Transverse colon (tissue), 4 donors: ENCODE measurements around the gene IQCK. TPM values are rescaled to one million over a fixed set of nuclear protein-coding genes. Genes with fewer than 3 reads are reported as not detected.

Source experiments
- DNase-seq: peaks from one replicate; pipeline ENCODE4 v3.0.0-alpha.2; 2019
- H3K27ac ChIP-seq, 4 donors: fragments of 200-600 bp; sonication (generic); 2 replicates each; pipeline ENCODE4 v1.5.1; 2016 to 2018; ENCODE audit warnings: inconsistent platforms in 4 of 4
- H3K27me3 ChIP-seq: fragments of 200-600 bp; sonication (generic); 2 replicates; pipeline ENCODE4 v1.5.1; 2017; ENCODE audit warnings: inconsistent platforms
- H3K36me3 ChIP-seq, 4 donors: fragments of 200-600 bp; sonication (generic); 2 replicates each; pipeline ENCODE4 v1.5.1; 2017 to 2019; ENCODE audit warnings: inconsistent platforms in 4 of 4
- H3K4me1 ChIP-seq, 4 donors: fragments of 200-600 bp; sonication (generic); 2 replicates each; pipeline ENCODE4 v1.5.1; 2017 to 2020; ENCODE audit warnings: inconsistent platforms in 4 of 4
- H3K4me3 ChIP-seq, 4 donors: fragments of 200-600 bp; sonication (generic); 1 replicate in 1 of 4; 2 replicates in 3 of 4; pipeline versions ENCODE4 v1.5.1 to v1.6.1; 2017 to 2019; ENCODE audit warnings: inconsistent platforms in 4 of 4
- H3K9me3 ChIP-seq, 2 donors: fragments of 200-600 bp; sonication (generic); 2 replicates each; pipeline ENCODE4 v1.5.1; 2017 to 2019; ENCODE audit warnings: inconsistent platforms in 2 of 2
- CTCF ChIP-seq, 5 experiments: fragments of 200-600 bp in 3 of 5; fragments of 450-650 bp in 2 of 5; sonication (generic) in 3 of 5; IDR thresholded peaks; 1 replicate in 2 of 5; 2 replicates in 3 of 5; pipeline ENCODE4 v1.5.1; 2016 to 2017; ENCODE audit warnings: antibody characterized with exemption in 5 of 5, inconsistent platforms in 3 of 5, mild to moderate bottlenecking in 2 of 5, moderate library complexity in 1 of 5
- EP300 ChIP-seq: sonication (generic); formaldehyde crosslinking; IDR thresholded peaks from one replicate; pipeline ENCODE4 v1.6.1; 2017; ENCODE audit warnings: antibody characterized with exemption, low read depth
- POLR2A ChIP-seq: fragments of 450-650 bp; IDR thresholded peaks from one replicate; pipeline ENCODE4 v1.6.1; 2016; ENCODE audit warnings: antibody characterized with exemption, mild to moderate bottlenecking, moderate library complexity
- POLR2AphosphoS5 ChIP-seq, 3 donors: sonication (generic); formaldehyde crosslinking; IDR thresholded peaks; one replicate each; pipeline ENCODE4 v1.6.1; 2016; ENCODE audit warnings: antibody characterized with exemption in 3 of 3
- WGBS, 2 donors: methylation state at CpG; one replicate each; pipeline ENCODE4 v1.1.5; 2018; ENCODE audit warnings: low coverage in 1 of 2; 5-methylcytosine and 5-hydroxymethylcytosine counted together
- in situ Hi-C, 4 donors: fragments of 200-750 bp; cut with MboI; loops; one replicate each; pipeline versions ENCODE4 v1.15.0 to v1.15.1; 2017; ENCODE audit warnings: low sequenced_read_pairs in 3 of 4, low pct_ligation_motif_present in 1 of 4, low pct_unique_long_range_greater_than_20kb in 1 of 4
- intact Hi-C: fragments of 100-400 bp; cut with DNase I; formaldehyde crosslinking; loops from one replicate; pipeline ENCODE4 v1.15.1; 2023; ENCODE audit warnings: low total_unique reads
- total RNA-seq, 4 donors: library from RNA; depleted of rRNA; stranded (reverse); fragments of >200 nt; gene quantifications; one replicate each; pipeline ENCODE4 v1.1.0, GENCODE V29; 2016

IQCK gene
- total RNA-seq, 4 donors from 2014 or later: 8.3 to 18.2 (median 12.7) TPM

GRCh38 chr16:19863990-19864389 lies 145.9 kb downstream of the IQCK start:
- DNase-seq: no peak
- no peak for TF ChIP-seq EP300
- TF ChIP-seq POLR2AphosphoS5 (IDR thresholded peaks at IDR 0.05): no peak
- TF ChIP-seq CTCF (IDR thresholded peaks at IDR 0.05): no peak
- no peak for TF ChIP-seq POLR2A
- intact Hi-C loops: no loop called here

DNA sequence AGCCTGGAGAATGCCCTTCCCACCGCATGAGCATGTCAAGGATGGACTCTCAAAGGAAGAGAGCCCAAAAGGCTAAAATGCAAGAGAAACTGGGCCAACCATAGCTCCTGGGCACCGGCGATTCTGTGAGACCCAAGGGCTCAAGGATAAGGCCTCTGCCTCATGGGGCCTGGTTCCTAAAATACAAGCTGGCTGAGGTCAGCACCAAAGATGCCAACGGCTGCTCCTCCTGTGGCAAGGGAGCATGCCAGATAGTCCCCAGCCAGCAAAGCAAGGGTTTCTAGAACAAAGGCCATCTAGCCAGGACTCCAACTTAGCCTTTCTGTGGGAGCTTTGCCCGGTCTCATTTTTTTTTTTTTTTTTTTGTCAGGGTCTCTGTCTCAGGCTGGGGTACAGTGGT lies 146.5 kb downstream of the IQCK start:
- no peak for DNase-seq
- Histone ChIP-seq H3K4me1 (no peaks in the 10 kb centered on the region), H3K27me3 (no peaks in the 10 kb centered on the region), H3K4me3 (no peak overlapping the region), H3K36me3 (no peaks in the 10 kb centered on the region), H3K9me3 (no peaks in the 10 kb centered on the region), H3K27ac (no peak overlapping the region)
- no peak for TF ChIP-seq CTCF (IDR thresholded peaks at IDR 0.05)
- no peak for TF ChIP-seq EP300
- no peak for TF ChIP-seq POLR2A
- TF ChIP-seq POLR2AphosphoS5 (IDR thresholded peaks at IDR 0.05): no peak
- in situ Hi-C loops: no loop called here
- WGBS, 2 donors: 75 to 91% methylated on average over 2 to 5 of the region's 5 CpGs
- intact Hi-C loops: no loop called here

More at GRCh38 chr16:19863990-19864389, 145.9 kb downstream of the IQCK start:
- no peaks in the 10 kb centered on the region for H3K4me1 ChIP-seq
- H3K4me3 ChIP-seq: no peak overlapping the region
- WGBS, 2 donors: 77 to 100% methylated on average over 1 of the region's 1 CpG
- no peaks in the 10 kb centered on the region for H3K27me3 ChIP-seq
- H3K36me3 ChIP-seq: no peaks in the 10 kb centered on the region
- in situ Hi-C loops: no loop called here
- H3K9me3 ChIP-seq: no peaks in the 10 kb centered on the region
- H3K27ac ChIP-seq: no peak overlapping the region

GRCh38 chr16:19868421-19868820 lies 150.3 kb downstream of the IQCK start:
- 77 to 100% methylated on average over 1 to 9 of the region's 9 CpGs for WGBS, 2 donors
- Histone ChIP-seq H3K4me3 (no peak overlapping the region), H3K27ac (no peak overlapping the region), H3K27me3 (no peaks in the 10 kb centered on the region), H3K36me3 (no peaks in the 10 kb centered on the region), H3K4me1 (no peaks in the 10 kb centered on the region), H3K9me3 (no peaks in the 10 kb centered on the region)
- DNase-seq: no peak
- in situ Hi-C loops (no loop called here), intact Hi-C loops (no loop called here)
- TF ChIP-seq POLR2A: no peak
- no peak for TF ChIP-seq CTCF (IDR thresholded peaks at IDR 0.05)
- TF ChIP-seq POLR2AphosphoS5 (IDR thresholded peaks at IDR 0.05): no peak
- no peak for TF ChIP-seq EP300

DNA sequence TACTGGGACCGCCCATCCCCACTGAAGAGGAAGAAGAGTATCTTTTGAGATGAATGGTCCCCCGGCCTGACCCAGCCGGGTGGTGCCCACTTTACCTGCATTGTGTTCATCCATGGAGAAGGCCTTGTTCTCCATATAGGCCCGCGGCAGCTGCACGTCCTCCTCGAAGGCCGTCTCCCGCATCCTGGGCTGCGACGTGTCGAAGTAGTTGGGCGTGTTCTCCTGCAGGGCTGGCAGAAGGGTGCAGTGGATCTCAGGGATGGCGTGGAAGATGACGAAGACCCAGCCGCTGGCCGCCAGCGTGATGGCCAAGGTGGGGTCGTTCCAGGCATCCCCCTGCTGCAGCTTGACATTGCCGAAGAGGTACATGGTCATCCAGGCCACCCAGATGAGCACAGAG lies 153.7 kb downstream of the IQCK start:
- intact Hi-C loops (no loop called here), in situ Hi-C loops (no loop called here)
- H3K4me3 ChIP-seq: no peak overlapping the region
- 91% methylated on average over 20 of the region's 20 CpGs; no CpG with 5 or more reads in 1 of the 2 donors for WGBS, 2 donors
- H3K27me3 ChIP-seq: no peaks in the 10 kb centered on the region
- no peaks in the 10 kb centered on the region for H3K36me3 ChIP-seq
- TF ChIP-seq EP300: no peak
- TF ChIP-seq POLR2A: no peak
- TF ChIP-seq POLR2AphosphoS5 (IDR thresholded peaks at IDR 0.05): no peak
- H3K9me3 ChIP-seq: no peaks in the 10 kb centered on the region
- H3K27ac ChIP-seq: no peak overlapping the region
- DNase-seq: no peak
- H3K4me1 ChIP-seq: no peaks in the 10 kb centered on the region

DNA sequence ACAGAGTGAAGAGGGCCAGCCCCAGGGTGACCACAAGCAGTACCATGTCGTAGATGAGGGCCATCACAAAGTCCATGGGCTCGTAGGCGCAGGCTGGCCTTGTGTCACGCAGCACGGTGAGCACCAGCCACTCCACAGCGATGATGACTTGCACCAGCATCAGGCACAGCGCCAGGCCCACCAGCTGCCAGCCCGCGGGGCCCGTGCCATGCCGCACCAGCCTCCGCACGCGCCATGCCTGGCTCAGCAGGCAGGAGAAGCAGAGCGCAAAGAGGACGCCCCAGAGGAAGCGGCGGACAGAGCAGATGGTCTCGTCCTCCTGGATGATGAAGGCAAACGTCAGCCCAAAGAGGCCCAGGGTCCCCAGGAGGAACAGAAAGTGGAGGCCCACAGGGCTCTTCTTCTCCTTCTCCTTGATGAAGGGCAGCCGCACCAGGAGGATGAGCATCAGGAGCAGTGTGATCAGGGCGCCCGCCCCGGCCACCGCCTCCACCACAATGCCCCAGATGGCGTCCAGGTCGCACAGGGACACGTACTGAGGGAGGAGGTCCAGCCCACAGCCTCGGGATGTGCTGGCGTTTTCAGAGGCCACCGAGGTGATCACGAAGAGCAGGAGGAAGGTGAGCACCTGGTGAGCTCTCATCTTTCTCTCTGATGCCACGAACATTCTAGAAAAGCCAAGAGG lies 154.2 kb downstream of the IQCK start:
- H3K36me3 ChIP-seq: no peaks in the 10 kb centered on the region
- TF ChIP-seq POLR2A: no peak
- TF ChIP-seq EP300: no peak
- TF ChIP-seq CTCF (IDR thresholded peaks at IDR 0.05): no peak
- no peak for TF ChIP-seq POLR2AphosphoS5 (IDR thresholded peaks at IDR 0.05)
- intact Hi-C loops (no loop called here), in situ Hi-C loops (no loop called here)
- H3K9me3 ChIP-seq: no peaks in the 10 kb centered on the region
- no peaks in the 10 kb centered on the region for H3K4me1 ChIP-seq
- no peak overlapping the region for H3K4me3 ChIP-seq
- 93 to 94% methylated on average over 11 to 31 of the region's 33 CpGs for WGBS, 2 donors
- H3K27me3 ChIP-seq: no peaks in the 10 kb centered on the region
- no peak for DNase-seq
- H3K27ac ChIP-seq: no peak overlapping the region
